HG03432 (cell line): Measurements from ENCODE around the gene ACACA.

Experiments
- ATAC-seq: cut with Tn5 transposase; IDR thresholded peaks from one replicate; pipeline ENCODE4 v1.9.1; 2021; ENCODE audit warnings: mild to moderate bottlenecking, moderate library complexity; ENCODE audit not compliant: unreplicated experiment

Gene ACACA

GRCh38 chr17:37137906-37138514 lies 268.6 kb downstream of the ACACA start:
- ATAC-seq, result no peak

DNA sequence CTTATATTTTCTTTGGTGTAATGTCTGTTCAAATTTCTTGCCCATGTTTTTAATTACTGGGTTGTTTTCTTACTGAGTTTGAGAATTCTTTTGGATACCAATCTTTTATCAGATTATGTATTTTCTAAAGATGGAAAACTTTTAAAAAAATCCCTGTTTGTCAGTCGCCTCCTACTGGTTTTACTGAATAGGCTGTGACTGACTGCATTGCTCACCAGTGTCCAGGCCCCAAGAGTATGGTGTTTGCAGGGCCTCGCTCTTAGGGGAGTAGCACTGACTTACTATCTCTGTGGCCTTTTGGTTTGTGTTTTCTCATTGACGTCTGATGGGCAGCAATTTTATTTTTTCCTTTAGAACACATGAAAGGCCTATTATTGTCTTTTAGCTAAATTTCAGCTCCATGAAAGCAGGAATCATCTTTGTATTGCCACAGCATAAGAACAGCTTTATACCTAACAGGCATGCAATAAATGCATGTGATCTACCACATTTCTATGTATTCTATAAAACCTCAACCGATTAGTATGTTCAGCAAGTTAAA lies 269.5 kb downstream of the ACACA start:
- no peak for ATAC-seq

DNA sequence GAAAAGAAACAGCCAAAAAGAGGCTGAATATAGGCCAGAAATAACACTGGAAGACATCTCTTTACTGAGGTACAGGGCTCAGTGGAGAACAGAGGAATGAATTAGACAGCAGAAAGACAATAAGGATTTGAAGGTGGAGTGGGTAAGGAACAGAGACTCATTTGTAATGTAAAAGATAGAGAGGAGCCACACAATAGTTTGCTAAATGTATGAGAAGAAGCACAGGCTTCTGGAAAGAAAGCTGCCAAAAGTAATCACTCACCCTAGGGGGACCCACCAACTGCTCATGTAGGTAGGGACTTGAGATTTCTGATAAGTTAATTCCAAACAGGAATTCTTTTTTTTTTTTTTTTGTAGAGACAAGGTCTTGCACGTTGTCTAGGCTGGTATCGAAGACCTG lies 271.1 kb downstream of the ACACA start:
- ATAC-seq, result no peak

- ATAC-seq, result no peak
Observed at GRCh38 chr17:37134050-37134449, 272.6 kb downstream of the ACACA start.

- ATAC-seq, result no peak
Observed at GRCh38 chr17:37133136-37133535, 273.5 kb downstream of the ACACA start.

- ATAC-seq, result no peak
Observed at GRCh38 chr17:37131669-37132611, 274.7 kb downstream of the ACACA start.

GRCh38 chr17:37130984-37131446 lies 275.6 kb downstream of the ACACA start:
- ATAC-seq, result no peak

GRCh38 chr17:37124821-37125173 lies 281.8 kb downstream of the ACACA start:
- no peak for ATAC-seq

GRCh38 chr17:37123941-37124820 lies 282.5 kb downstream of the ACACA start:
- ATAC-seq, result no peak

GRCh38 chr17:37123386-37123785 lies 283.2 kb downstream of the ACACA start:
- ATAC-seq, result no peak

DNA sequence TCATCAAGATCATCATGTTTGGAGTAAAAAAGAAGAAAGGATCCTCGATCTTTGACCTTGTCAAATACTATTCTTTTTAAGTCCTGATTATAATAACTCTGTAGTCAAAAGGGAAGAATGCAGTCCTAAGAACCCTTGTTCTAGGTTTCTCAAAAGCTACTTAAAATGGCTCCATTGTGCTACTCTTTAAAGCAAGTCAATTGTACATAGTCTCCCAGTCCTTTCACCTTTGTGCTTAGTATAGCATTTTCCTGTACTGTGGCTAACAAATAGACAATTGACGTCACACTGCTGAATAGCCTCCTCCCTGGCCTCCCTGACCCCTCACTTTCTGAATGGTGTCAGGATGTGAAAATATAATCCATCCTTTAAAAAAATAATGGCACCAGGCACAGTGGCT lies 285.0 kb downstream of the ACACA start:
- no peak for ATAC-seq

GRCh38 chr17:37118366-37119137 lies 288.1 kb downstream of the ACACA start:
- ATAC-seq, result no peak

DNA sequence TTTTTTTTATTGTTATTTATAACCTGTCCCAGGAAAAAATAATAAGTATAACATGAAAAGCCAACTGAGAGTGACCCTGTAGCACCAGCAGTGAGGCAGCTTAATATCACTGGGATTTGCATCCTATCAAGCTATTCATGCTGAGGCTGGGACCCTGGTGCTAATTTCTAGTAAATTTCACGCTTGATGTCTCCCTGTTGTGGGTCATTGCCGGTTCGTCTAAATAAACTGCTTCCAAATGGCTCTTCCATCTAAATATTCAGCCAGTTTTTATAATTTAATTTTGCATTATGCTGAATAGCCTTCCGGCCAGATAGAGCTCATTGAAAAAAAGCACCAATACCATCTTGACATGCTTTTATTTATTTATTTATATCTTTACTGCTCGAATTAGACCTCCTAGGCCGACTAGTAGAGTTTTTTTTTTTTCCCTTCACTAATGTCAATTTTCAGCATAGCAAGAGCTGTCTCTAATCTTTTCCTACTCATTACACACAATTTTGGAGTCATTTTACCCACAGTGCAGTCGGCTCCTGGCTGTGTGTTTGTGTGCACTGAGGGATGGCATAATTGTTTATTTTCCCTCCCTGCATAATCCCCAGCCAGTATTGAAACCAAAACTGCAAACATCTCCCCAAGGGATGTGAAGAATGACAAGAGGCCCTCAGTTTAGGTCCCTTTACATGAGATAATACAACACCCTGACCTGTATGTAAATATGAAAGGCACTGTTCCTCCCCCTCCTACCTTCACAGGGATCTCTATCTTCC lies 289.1 kb downstream of the ACACA start:
- no peak for ATAC-seq

DNA sequence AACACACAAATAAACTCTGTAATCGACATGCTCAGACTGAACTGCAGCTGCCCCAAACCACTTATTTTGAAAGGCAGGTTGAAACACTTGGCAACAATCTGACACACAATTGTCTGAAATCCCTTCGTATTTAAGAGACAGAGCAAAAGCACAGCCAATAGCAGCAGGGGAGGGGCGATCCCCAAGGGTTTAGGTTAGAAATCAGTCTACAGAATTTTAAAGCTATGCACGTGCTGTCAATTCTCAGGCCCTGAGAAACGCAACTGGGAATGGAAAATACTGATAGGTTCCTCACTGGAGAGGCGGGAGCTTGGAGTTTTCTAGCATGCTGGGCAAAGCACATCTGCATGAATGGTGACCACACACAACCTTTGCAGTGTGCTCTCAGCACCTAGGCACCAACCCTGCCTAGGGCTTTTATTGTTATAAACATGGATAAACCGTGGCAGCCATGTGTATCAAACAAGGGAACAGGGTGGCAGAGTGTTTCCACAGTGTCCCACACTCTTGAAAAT lies 289.9 kb downstream of the ACACA start:
- no peak for ATAC-seq

- no peak for ATAC-seq
Observed at GRCh38 chr17:37111329-37111728, 295.3 kb downstream of the ACACA start.

DNA sequence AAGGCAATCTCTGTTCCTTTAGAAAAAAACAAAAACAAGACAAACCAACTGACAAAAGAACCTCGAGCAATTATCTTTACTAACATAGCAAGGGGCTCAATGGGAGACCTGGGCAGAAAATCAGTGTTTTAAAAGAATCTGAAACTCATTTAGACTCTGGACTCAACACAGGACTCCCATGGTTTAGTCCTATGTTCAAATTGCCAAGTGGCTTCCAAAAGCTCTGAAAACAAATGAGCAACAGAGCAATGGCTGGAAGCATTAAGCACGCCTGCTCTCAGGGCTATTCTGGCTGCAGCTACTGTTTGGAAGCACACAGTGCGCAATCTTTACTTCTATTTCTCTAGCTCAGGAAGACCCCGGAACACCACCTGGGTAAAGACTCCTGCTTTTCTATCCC lies 295.9 kb downstream of the ACACA start:
- ATAC-seq, result no peak

GRCh38 chr17:37109731-37110710 lies 296.6 kb downstream of the ACACA start:
- no peak for ATAC-seq

DNA sequence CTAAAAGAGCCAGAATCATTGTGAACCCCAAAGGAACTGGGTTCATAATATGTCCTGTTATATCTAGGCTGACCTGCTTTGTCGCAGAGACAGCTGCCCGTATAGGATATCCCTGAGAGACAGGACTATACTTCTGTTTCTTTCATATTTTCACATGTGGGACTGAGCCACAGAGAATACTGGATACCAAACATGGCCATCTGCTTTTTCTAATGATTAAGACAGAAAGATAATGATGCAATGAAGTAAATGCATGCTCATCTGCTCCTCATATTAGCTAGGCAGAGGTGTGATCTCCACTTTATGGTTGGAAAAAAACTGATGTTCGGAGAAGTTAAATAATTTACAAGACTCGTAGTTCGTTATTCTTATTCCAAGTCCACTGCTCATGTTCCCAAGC lies 297.5 kb downstream of the ACACA start:
- ATAC-seq, result no peak
